HG03064 (cell line): ENCODE results near the gene LRRC38.
"Not testable (repeated sequence)": the region's sequence is repeated elsewhere in the genome, so short reads cannot be mapped to it uniquely, and the experiment has no call there.

ENCODE experiments used
- ATAC-seq: cut with Tn5 transposase; IDR thresholded peaks from one replicate; pipeline ENCODE4 v1.9.1; 2021; ENCODE audit warnings: low read depth; ENCODE audit not compliant: unreplicated experiment

Gene LRRC38

DNA sequence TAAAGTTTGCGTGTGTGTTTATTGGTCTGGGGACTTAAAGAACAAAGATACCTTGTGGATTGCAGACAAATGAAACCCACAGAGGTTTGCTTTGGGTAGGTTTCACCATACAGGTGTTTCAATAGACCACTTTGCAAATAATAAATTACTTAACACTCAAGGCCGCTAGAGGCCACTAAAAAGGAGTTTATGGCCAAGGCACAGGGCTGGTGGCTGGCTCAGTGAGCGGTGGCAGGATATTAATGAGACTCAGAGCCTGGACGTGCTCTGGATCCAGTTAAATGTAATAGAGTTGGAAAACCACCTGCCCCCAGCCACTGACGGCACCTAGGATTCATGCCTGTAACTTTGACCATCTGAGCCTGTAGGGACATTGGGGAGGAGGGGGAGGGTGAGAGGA is 44.5 kb downstream of the LRRC38 start:
- ATAC-seq: no peak

DNA sequence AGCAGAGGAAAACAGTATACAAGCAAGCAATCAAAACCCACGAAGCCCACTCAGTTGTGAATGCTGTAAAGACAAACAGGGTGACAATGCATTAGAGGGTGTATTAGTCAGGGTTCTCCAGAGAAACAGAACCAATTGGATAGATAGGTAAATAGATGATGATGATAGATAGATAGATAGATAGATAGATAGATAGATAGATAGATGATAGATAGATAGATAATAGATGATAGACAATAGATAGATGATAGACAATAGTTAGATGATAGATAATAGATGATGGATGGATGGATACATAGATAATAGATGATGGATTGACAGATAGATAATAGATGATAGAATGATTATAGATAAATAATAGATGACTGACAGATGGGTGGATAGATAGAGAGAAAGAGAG is 48.3 kb downstream of the LRRC38 start:
- no peak for ATAC-seq

DNA sequence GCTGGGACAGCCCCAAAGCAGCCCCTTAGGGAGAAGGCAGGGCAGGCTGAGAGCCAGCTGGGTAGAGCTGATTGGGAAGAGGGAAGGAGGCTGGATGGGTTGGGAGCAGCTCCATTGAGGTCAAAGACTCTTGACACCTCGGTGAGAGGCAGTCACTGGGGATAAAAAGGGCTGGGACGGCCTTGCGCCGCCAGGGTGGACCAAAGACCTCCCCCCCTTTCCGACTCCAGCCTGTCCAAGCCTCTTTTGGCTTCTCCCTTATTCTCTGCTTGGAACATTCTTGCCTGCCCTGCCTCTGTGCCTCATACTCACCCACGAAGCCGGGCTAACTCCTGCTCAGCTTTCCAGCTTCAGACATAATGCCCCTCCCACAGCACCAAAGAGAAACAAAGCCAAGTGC is 51.1 kb downstream of the LRRC38 start:
- no peak for ATAC-seq

DNA sequence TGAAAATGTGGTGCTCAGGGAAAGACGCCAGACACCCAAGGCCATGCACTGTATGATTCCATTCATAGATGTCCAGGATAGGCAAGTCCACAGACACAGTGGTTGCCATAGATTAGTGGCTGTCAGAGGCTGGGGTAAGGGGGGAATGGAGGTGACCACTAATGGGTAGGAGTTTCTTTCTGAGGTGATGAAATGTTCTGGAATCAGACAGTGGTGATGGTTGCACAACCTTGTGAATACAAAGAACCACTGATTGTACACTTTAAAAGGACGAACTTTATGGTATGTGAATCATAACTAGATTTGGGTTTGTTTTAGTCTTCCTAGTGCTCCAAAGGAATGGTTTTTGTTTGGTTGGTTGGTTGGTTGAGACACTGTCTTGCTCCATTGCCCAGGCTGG is 51.8 kb downstream of the LRRC38 start:
- ATAC-seq: no peak

DNA sequence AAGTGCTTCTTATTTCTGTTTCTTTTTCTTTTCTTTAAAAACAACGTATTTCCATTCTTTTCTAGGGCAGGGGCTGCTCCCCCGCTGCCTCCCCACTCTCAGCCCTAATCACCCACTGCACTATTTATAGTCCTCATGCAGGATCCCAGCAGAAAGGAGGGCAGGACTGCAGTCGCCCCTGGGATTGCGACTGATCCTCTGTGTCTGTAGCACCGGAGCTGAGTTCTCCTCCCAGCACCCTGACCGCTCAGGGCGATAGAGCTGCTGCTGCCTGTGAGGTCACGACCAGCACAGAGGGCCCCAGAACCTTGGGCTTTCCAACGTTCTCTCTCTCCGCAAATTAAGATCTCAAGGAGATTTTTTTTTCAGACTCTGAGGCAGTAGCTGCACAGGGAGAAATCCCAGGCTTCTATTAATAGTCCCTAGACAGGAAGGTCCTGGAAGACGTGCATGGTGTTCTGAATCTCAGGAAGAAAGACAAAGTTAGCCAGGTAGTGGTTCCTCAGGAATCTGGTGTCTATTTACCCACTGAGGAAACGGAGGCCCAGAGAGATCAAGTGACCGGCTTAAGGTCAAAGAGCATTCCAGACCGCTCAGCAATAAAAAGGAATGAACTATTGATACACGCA is 56.8 kb downstream of the LRRC38 start:
- no peak for ATAC-seq

DNA sequence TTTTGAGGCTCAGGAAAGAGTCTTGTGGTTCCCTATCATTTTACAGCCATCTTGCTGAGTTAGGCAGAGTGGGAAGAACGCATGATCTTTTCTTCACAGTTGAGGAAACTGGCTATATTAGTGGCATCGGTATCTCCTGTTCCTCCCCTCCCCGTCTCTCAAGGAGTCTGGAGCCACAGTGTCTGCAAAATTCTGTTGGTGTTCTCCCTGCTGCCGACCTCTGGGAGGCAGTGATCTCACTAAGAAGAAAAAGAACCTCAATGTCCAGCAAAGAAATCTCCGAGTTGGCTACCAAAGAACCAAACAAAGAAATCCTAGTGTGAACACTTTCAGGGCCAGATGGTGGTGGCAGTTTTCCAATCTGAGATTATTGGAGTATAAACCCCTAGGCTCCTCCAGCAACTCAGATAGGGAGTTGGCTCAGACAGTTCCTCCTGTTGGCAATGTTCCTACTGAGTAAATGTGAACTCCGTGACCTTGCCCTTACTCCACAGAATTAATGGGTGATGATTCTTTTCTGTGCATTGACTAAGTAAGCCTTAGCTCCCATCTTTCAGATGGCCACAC is 62.3 kb downstream of the LRRC38 start:
- ATAC-seq: no peak

DNA sequence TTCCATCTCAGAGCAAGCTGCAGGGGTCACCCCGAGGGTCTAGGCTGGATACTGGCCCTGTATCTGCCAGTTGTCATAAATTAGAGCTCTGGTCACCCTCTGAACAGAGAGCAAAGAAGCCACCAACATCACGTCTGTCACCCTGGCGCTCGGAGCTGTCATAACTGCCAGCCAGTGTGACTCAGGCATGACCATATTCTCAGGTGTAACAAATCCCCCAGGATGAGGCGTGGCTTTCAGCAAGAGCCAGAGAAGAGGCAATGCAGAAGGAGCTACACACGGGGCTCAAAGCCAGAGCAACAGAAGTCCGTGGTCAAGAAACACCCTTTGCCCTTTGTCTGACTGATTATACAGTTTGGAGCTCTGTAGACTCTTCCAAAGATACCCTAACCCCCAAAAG is 63.6 kb downstream of the LRRC38 start:
- no peak for ATAC-seq

DNA sequence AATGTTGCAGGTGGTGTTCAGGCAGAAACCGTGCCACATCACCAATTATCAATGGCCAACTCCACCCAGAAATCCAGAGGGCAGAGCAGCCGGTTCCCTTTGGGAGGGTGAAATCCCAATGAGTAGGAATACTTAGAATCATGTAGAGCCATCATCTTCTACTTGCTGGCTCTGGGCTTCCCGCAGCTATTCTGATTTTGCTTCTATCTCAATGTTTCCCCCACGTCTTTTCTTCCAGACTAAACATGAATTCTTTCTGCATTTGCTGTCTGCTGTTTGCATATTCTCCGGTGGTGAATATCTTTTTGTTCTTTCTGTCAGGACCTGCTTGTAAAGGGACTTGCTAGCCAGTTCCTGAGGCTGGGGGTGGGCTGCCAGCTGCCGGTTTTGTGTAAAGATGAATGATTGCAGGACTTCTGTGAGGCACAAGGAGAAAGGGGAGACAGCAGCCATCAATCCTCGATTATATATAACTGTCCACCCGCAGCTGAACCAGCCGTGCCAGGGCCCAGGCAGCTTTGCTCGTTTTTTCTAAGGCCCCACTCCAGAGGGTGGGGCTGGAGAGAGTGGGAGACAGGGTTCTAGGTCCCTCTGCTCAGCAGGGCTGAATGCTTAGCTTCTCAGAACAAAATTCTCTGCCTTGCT is 70.3 kb downstream of the LRRC38 start:
- no peak for ATAC-seq

DNA sequence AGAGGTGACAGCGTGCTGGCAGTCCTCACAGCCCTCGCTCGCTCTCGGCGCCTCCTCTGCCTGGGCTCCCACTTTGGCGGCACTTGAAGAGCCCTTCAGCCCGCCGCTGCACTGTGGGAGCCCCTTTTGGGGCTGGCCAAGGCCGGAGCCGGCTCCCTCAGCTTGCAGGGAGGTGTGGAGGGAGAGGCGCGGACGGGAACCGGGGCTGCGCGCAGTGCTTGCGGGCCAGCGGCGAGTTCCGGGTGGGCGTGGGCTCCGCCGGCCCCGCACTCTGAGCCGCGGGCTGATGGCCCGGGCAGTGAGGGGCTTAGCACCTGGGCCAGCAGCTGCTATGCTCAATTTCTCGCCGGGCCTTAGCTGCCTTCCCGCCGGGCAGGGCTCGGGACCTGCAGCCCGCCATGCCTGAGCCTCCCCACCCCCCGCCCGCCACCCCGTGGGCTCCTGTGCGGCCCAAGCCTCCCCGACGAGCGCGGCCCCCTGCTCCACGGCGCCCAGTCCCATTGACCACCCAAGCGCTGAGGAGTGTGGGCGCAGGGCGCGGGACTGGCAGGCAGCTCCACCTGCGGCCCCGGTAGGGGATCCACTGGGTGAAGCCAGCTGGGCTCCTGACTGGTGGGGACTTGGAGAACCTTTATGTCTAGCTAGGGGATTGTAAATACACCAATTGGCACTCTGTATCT is 74.6 kb downstream of the LRRC38 start:
- ATAC-seq: not testable (repeated sequence)

DNA sequence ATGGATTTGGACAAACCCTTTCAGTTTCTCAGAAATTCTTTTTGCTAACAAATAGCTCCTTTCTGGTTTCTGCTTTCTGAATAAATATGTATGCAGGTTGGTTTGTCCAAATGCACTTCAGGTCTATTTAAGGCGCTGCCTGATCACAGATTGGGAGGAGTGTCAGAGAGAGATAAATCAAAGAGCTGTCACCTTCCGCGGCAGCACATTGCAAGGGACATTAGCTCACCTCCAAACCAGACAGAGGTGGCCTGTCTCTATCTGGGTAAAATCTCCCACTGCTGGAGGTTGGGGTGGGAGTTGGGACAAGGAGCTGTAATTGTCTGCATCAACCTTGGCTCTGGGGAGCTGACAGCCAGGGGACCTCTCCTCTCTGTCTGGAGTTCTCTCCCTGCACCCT is 78.3 kb downstream of the LRRC38 start:
- no peak for ATAC-seq

DNA sequence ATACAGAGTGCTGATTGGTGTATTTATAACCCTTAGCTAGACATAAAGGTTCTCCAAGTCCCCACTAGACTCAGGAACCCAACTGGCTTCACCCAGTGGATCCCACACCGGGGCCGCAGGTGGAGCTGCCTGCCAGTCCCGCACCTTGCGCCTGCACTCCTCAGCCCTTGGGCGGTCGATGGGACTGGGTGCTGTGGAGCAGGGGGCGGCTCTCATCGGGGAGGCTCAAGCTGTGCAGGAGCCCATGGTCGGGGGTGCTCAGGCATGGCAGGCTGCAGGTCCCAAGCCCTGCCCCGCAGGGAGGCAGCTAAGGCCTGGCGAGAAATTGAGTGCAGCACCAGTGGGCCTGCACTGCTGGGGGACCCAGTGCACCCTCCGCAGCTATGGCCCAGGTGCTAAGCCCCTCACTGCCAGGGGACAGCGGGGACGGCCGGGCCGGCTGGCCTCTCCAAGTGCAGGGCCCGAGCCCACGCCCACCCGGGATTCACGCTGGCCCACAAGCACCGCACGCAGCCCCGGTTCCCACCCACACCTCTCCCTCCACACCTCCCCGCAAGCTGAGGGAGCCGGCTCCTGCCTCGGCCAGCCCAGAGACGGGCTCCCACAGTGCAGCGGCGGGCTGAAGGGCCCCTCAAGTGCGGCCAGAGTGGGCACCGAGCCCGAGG is 80.0 kb downstream of the LRRC38 start:
- not testable (repeated sequence) for ATAC-seq

DNA sequence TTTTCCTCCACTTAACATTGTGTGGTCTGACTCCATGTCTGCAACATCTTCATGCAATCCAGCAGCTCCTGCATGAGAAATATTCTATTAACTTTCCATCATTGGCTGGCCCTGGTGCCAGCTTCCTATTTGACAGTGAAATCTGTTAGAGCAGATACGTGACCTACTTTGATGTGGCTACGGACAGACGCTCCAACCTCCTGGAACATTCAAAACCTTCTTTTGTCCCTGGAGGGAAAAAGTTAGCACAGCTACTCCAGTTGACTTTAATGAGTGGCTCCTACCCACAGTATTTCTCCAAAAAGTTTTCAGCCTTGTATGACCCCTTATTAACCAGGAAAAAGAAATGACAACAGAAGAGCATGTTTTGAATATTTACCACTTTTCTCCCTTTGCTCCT is 81.6 kb downstream of the LRRC38 start:
- no peak for ATAC-seq

DNA sequence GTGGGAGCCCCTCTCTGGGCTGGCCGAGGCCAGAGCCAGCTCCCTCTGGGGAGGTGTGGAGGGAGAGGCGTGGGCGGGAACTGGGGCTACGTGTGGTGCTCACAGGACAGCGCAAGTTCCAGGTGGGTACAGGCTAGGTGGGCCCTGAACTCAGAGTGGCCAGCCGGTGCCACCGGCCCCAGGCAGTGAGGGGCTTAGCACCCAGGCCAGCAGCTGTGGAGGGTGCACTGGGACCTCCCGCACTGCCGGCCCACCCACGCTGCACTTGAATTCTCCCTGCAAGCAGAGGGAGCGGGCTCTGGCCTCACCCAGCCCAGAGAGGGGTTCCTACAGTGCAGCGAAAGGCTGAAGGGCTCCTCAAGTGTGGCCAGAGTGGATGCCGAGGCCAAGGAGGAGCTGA is 83.3 kb downstream of the LRRC38 start:
- no peak for ATAC-seq
